HepG2 (cell line): ENCODE data around the gene ZNF816. TPM values are rescaled to one million over a fixed set of nuclear protein-coding genes. Genes with fewer than 3 reads are reported as not detected.

Source experiments
- SALL1 ChIP-seq: sonication (generic); formaldehyde crosslinking; IDR thresholded peaks from 2 replicates; pipeline ENCODE4 v1.8.0; 2022; ENCODE audit warnings: mild to moderate bottlenecking, missing genetic modification reagents
- SP5 ChIP-seq: IDR thresholded peaks from 2 replicates; pipeline ENCODE4 v1.6.1; 2016; ENCODE audit warnings: low read depth, borderline replicate concordance
- ZMYM3 ChIP-seq: sonication (generic); formaldehyde crosslinking; IDR thresholded peaks from 2 replicates; pipeline ENCODE4 v1.5.1; 2020; ENCODE audit warnings: mild to moderate bottlenecking, missing genetic modification reagents
- polyA plus RNA-seq, 8 experiments: library from polyadenylated mRNA; depleted of rRNA in 3 of 8; stranded (reverse) in 7 of 8; unstranded in 1 of 8; fragments of >200 nt; fragmentation: Illumina TruSeq in 4 of 8; extraction: Trizol in 4 of 8; gene quantifications; 2 replicates each; pipeline versions ENCODE4 v1.2.1 to v1.2.3, GENCODE V29; 2011 to 2016; ENCODE audit warnings: low read depth in 4 of 8, missing spikeins in 1 of 8, mixed read lengths in 1 of 8; ENCODE audit not compliant: insufficient read depth in 1 of 8
- total RNA-seq, 5 experiments: library from RNA; depleted of rRNA; stranded (reverse); fragments of >200 nt; fragmentation: Illumina TruSeq; extraction: Trizol; gene quantifications; 2 replicates each; pipeline ENCODE4 v1.2.3, GENCODE V29; 2016; ENCODE audit warnings: low read depth in 1 of 5
- TF ChIP-seq, protein P1 (sequence below): sonication (generic); formaldehyde crosslinking; IDR thresholded peaks from 2 replicates; pipeline ENCODE4 v1.9.0; 2021; ENCODE audit warnings: mild to moderate bottlenecking, missing genetic modification reagents
- TF ChIP-seq, protein P2 (sequence below): sonication (generic); formaldehyde crosslinking; IDR thresholded peaks from 2 replicates; pipeline ENCODE4 v1.5.1; 2020; ENCODE audit warnings: missing genetic modification reagents, mild to moderate bottlenecking, borderline replicate concordance

ZNF816 gene
- total and polyA plus RNA-seq, 2 of the 13 experiments (the other 11 are each of a cell fraction or from before 2014, with no cell fraction given) = 5.2 to 14.1 TPM

DNA sequence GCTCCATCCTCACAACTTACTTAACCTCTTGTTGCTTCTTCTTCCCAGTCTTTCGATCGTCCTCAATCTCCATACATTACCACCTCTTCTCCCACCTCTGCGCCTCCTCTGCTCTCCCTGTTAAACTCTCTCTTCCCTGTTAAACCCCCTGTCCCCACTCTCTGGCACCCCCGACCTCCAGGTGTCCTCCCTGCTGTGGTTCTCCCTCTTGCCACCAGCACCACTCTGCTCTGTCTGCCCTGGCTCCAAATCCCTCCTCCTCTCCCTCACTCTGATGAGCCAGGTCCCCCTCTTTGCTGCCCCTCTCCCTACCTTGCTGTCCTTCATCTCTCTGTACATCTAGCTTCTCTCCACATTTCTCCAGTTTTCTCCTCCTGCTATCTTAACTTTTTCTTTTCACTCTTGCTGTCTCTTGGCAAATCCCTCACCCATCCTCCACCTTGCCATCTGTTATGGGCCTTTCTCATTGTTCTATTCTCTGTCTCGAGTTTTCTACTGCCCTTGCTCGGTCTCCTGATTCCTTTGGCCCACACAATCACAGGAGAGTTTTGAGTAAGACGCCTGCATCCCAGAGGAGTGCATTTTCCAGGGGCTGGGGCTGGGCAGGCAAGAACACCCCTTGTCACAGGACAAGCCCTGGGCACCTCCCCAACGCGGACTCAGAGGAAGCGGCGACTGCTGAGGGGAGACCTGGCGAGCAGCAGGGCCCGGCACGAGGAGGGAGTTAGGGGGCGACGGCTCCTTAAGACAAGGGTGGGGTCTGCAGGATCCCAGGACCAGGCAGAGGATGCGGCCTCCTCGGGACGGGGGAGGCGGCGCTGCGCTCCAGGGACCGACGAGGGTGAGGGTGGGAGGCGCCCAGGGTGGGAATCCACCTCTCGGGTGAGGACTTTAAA is 29.7 kb upstream of the ZNF816 start (continued):
- TF ChIP-seq, protein P1, sequence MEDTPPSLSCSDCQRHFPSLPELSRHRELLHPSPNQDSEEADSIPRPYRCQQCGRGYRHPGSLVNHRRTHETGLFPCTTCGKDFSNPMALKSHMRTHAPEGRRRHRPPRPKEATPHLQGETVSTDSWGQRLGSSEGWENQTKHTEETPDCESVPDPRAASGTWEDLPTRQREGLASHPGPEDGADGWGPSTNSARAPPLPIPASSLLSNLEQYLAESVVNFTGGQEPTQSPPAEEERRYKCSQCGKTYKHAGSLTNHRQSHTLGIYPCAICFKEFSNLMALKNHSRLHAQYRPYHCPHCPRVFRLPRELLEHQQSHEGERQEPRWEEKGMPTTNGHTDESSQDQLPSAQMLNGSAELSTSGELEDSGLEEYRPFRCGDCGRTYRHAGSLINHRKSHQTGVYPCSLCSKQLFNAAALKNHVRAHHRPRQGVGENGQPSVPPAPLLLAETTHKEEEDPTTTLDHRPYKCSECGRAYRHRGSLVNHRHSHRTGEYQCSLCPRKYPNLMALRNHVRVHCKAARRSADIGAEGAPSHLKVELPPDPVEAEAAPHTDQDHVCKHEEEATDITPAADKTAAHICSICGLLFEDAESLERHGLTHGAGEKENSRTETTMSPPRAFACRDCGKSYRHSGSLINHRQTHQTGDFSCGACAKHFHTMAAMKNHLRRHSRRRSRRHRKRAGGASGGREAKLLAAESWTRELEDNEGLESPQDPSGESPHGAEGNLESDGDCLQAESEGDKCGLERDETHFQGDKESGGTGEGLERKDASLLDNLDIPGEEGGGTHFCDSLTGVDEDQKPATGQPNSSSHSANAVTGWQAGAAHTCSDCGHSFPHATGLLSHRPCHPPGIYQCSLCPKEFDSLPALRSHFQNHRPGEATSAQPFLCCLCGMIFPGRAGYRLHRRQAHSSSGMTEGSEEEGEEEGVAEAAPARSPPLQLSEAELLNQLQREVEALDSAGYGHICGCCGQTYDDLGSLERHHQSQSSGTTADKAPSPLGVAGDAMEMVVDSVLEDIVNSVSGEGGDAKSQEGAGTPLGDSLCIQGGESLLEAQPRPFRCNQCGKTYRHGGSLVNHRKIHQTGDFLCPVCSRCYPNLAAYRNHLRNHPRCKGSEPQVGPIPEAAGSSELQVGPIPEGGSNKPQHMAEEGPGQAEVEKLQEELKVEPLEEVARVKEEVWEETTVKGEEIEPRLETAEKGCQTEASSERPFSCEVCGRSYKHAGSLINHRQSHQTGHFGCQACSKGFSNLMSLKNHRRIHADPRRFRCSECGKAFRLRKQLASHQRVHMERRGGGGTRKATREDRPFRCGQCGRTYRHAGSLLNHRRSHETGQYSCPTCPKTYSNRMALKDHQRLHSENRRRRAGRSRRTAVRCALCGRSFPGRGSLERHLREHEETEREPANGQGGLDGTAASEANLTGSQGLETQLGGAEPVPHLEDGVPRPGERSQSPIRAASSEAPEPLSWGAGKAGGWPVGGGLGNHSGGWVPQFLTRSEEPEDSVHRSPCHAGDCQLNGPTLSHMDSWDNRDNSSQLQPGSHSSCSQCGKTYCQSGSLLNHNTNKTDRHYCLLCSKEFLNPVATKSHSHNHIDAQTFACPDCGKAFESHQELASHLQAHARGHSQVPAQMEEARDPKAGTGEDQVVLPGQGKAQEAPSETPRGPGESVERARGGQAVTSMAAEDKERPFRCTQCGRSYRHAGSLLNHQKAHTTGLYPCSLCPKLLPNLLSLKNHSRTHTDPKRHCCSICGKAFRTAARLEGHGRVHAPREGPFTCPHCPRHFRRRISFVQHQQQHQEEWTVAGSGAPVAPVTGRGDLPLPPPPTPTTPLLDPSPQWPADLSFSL (CRISPR knock-in tag) = no peak
- TF ChIP-seq ZMYM3 (CRISPR knock-in tag) (no peak), SALL1 (no peak), SP5 (CRISPR knock-in tag) (no peak)
- TF ChIP-seq, protein P2, sequence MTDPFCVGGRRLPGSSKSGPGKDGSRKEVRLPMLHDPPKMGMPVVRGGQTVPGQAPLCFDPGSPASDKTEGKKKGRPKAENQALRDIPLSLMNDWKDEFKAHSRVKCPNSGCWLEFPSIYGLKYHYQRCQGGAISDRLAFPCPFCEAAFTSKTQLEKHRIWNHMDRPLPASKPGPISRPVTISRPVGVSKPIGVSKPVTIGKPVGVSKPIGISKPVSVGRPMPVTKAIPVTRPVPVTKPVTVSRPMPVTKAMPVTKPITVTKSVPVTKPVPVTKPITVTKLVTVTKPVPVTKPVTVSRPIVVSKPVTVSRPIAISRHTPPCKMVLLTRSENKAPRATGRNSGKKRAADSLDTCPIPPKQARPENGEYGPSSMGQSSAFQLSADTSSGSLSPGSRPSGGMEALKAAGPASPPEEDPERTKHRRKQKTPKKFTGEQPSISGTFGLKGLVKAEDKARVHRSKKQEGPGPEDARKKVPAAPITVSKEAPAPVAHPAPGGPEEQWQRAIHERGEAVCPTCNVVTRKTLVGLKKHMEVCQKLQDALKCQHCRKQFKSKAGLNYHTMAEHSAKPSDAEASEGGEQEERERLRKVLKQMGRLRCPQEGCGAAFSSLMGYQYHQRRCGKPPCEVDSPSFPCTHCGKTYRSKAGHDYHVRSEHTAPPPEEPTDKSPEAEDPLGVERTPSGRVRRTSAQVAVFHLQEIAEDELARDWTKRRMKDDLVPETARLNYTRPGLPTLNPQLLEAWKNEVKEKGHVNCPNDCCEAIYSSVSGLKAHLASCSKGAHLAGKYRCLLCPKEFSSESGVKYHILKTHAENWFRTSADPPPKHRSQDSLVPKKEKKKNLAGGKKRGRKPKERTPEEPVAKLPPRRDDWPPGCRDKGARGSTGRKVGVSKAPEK = no peak
- TF ChIP-seq, all 625 proteins: peak for 0
